BLaER1 treated with 17β-estradiol and CSF1 and Interleukin-3, amounts not matched to agents 10 nM and 100 nM (cell line): ENCODE data around the gene FAM149B1.
A peak's percentile ranks its signal among the peaks of the same experiment; 100 is the strongest.

Experiments
- H3K27ac ChIP-seq, 11 experiments: shearing (Covaris generic); formaldehyde crosslinking; 2 replicates each; pipeline ENCODE4 v1.8.1; 2022
- H3K27me3 ChIP-seq, 11 experiments: shearing (Covaris generic); formaldehyde crosslinking; 2 replicates each; pipeline ENCODE4 v1.8.1; 2022
- H3K36me3 ChIP-seq, 11 experiments: shearing (Covaris generic); formaldehyde crosslinking; 2 replicates each; pipeline ENCODE4 v1.8.1; 2022
- H3K4me1 ChIP-seq, 10 experiments: shearing (Covaris generic); formaldehyde crosslinking; 2 replicates each; pipeline ENCODE4 v1.8.1; 2022
- H3K4me2 ChIP-seq, 11 experiments: shearing (Covaris generic); formaldehyde crosslinking; 2 replicates each; pipeline ENCODE4 v1.8.1; 2022
- H3K4me3 ChIP-seq, 10 experiments: shearing (Covaris generic); formaldehyde crosslinking; 2 replicates each; pipeline ENCODE4 v1.8.1; 2022
- H3K9ac ChIP-seq, 11 experiments: shearing (Covaris generic); formaldehyde crosslinking; 2 replicates each; pipeline ENCODE4 v1.8.1; 2022
- H3K9me3 ChIP-seq, 11 experiments: shearing (Covaris generic); formaldehyde crosslinking; replicated peaks in 1 of 11; 2 replicates each; pipeline ENCODE4 v1.8.1; 2022
- H4K20me1 ChIP-seq, 11 experiments: shearing (Covaris generic); formaldehyde crosslinking; 2 replicates each; pipeline ENCODE4 v1.8.1; 2022
- Cebpa-rat ChIP-seq, 11 experiments: shearing (Covaris generic); IDR thresholded peaks; 2 replicates each; pipeline ENCODE4 v1.8.1; 2022

The FAM149B1 gene

DNA sequence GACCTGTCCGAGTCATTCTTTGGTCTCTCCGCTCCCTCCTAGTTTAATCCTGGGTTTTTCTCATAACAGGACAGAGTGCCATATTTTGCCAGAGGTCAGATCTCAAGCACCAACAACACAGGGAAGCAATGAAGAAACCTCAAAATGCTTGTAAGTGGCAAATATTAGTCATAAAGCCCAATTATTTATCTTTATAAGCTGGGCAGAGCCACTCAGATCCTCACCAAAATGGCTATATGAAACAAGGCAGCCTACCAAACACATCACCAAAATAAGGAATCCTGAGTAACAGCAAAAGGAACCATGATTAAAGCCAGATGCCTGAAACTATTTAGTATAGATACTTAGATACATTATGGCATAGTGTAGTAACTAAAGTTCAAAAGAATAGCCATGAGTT lies 4.8 kb upstream of the FAM149B1 start:
- H4K20me1 ChIP-seq = peaks cover 31 to 70% (median 53%) of the 10 kb centered on the region in 11 experiments; a peak in 20 of 22 replicates
- peaks cover 50 to 84% (median 61%) of the 10 kb centered on the region in 11 experiments for H3K36me3 ChIP-seq
- H3K27ac ChIP-seq = no peak overlapping the region
- H3K4me3 ChIP-seq = no peak overlapping the region
- H3K27me3 ChIP-seq = no peaks in the 10 kb centered on the region
- peaks cover 0 to 7% (median 4%) of the 10 kb centered on the region in 11 experiments; a peak in 7 of 22 replicates for H3K9me3 ChIP-seq
- 0 out of 22 replicates have a peak overlapping the region, but pooled peaks of 1 of the 11 experiments have one; percentile 5 for H3K9ac ChIP-seq
- TF ChIP-seq Cebpa-rat (IDR thresholded peaks at IDR 0.05) = no peak
- H3K4me2 ChIP-seq = peak overlapping the region in 6 of 11 experiments; percentile 3 to 43 (median 14); a peak in 4 of 22 replicates
- peaks cover 4 to 50% (median 21%) of the 10 kb centered on the region in 10 experiments; a peak in 18 of 20 replicates for H3K4me1 ChIP-seq

- Histone ChIP-seq H3K9me3 (peaks cover 0 to 7% (median 4%) of the 10 kb centered on the region in 11 experiments; a peak in 7 of 22 replicates), H3K4me2 (peak overlapping the region; percentile 63 to 89 (median 85)), H3K36me3 (peaks cover 22 to 51% (median 39%) of the 10 kb centered on the region in 11 experiments), H3K27me3 (no peaks in the 10 kb centered on the region), H3K27ac (peak overlapping the region in 6 of 11 experiments; percentile 88 to 95 (median 92); a peak in 9 of 22 replicates), H3K4me3 (peak overlapping the region; percentile 77 to 91 (median 82)), H3K4me1 (peaks cover 15 to 54% (median 31%) of the 10 kb centered on the region in 10 experiments), H3K9ac (peak overlapping the region in 10 of 11 experiments; percentile 83 to 95 (median 91); a peak in 19 of 22 replicates), H4K20me1 (peaks cover 12 to 36% (median 26%) of the 10 kb centered on the region in 11 experiments; a peak in 20 of 22 replicates)
- TF ChIP-seq Cebpa-rat (IDR thresholded peaks at IDR 0.05) = no peak
Measured at GRCh38 chr10:73166972-73167371, 947 bp upstream of the FAM149B1 start.

DNA sequence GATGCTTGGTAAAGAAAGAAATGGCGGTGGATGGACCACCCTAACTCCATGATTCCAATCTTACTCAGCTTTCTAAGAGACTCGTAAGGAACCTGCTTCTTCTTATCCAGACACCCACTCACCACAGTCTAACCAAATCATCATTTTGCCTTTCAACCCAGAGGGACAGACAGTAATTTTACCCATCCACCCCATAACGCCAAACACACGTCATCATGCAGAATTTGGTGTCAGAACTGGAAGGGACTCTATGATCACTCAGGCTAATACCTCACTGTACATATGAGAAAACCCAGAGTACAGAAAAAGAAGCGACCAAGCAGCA lies 499 bp upstream of the FAM149B1 start:
- Histone ChIP-seq H3K4me3 (peak overlapping the region; percentile 77 to 91 (median 82)), H3K36me3 (peaks cover 17 to 46% (median 35%) of the 10 kb centered on the region in 11 experiments)

GRCh38 chr10:73168465-73168803 lies 515 bp downstream of the FAM149B1 start:
- peaks cover 11 to 39% (median 26%) of the 10 kb centered on the region in 10 experiments for H3K4me1 ChIP-seq
- H3K9ac ChIP-seq = peak overlapping the region; percentile 83 to 95 (median 91)
- peak overlapping the region; percentile 83 to 95 (median 88) for H3K27ac ChIP-seq
- no peak for TF ChIP-seq Cebpa-rat (IDR thresholded peaks at IDR 0.05)
- H3K4me3 ChIP-seq = peak overlapping the region; percentile 77 to 91 (median 82)
- H3K27me3 ChIP-seq = no peaks in the 10 kb centered on the region
- peak overlapping the region; percentile 72 to 97 (median 89) for H3K4me2 ChIP-seq
- H4K20me1 ChIP-seq = peaks cover 0 to 21% (median 12%) of the 10 kb centered on the region in 11 experiments; a peak in 16 of 22 replicates
- H3K9me3 ChIP-seq = peaks cover 0 to 7% (median 4%) of the 10 kb centered on the region in 11 experiments; a peak in 7 of 22 replicates
- H3K36me3 ChIP-seq = peaks cover 7 to 36% (median 24%) of the 10 kb centered on the region in 11 experiments

More for the DNA sequence above, 499 bp upstream of the FAM149B1 start:
- Histone ChIP-seq H3K27ac (peak overlapping the region; percentile 83 to 95 (median 88)), H3K9ac (peak overlapping the region; percentile 83 to 95 (median 91)), H3K9me3 (peaks cover 0 to 7% (median 4%) of the 10 kb centered on the region in 11 experiments; a peak in 7 of 22 replicates), H4K20me1 (peaks cover 8 to 31% (median 22%) of the 10 kb centered on the region in 11 experiments; a peak in 20 of 22 replicates), H3K4me2 (peak overlapping the region; percentile 63 to 89 (median 85)), H3K4me1 (peaks cover 15 to 49% (median 29%) of the 10 kb centered on the region in 10 experiments), H3K27me3 (no peaks in the 10 kb centered on the region)
- TF ChIP-seq Cebpa-rat (IDR thresholded peaks at IDR 0.05) = no peak

GRCh38 chr10:73169320-73169719 lies 1.4 kb downstream of the FAM149B1 start:
- no peak overlapping the region for H3K27ac ChIP-seq

DNA sequence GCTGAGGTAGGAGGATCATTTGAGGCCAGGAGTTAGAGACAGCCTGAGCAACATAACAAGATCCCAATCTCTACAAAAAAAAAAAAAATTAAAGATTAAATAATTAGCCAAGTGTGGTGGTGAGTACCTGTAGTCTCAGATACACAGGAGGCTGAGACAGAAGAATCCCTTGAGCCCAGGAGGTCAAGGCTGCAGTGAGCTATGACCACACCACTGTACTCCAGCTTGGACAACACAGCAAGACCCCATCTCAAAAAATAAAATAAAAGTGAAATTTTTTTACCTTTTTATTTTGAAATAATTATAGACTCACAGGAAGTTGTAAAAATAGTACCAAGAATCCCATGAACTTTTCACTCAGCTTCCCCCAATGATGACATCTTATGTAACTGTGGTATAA lies 4.9 kb downstream of the FAM149B1 start:
- H3K9me3 ChIP-seq = no peaks in the 10 kb centered on the region
- H3K4me1 ChIP-seq = peaks cover 8 to 12% (median 10%) of the 10 kb centered on the region in 10 experiments
- no peak for TF ChIP-seq Cebpa-rat (IDR thresholded peaks at IDR 0.05)
- H3K4me3 ChIP-seq = no peak overlapping the region
- no peak overlapping the region for H3K4me2 ChIP-seq
- peaks cover 19 to 52% (median 32%) of the 10 kb centered on the region in 11 experiments for H3K36me3 ChIP-seq
- no peaks in the 10 kb centered on the region for H3K27me3 ChIP-seq
- no peaks in the 10 kb centered on the region for H4K20me1 ChIP-seq
- H3K9ac ChIP-seq = no peak overlapping the region
- no peak overlapping the region for H3K27ac ChIP-seq

More at GRCh38 chr10:73169320-73169719, 1.4 kb downstream of the FAM149B1 start:
- peaks cover 0 to 12% (median 3%) of the 10 kb centered on the region in 11 experiments; a peak in 13 of 22 replicates for H4K20me1 ChIP-seq
- H3K27me3 ChIP-seq = no peaks in the 10 kb centered on the region
- peak overlapping the region; percentile 72 to 97 (median 89); a peak in 19 of 22 replicates for H3K4me2 ChIP-seq
- H3K4me3 ChIP-seq = peak overlapping the region in 5 of 10 experiments; percentile 77 to 86 (median 83); a peak in 5 of 20 replicates
- H3K9ac ChIP-seq = peak overlapping the region in 3 of 11 experiments; percentile 89 to 91 (median 91); a peak in 3 of 22 replicates
- peaks cover 0 to 7% (median 4%) of the 10 kb centered on the region in 11 experiments; a peak in 7 of 22 replicates for H3K9me3 ChIP-seq
- peaks cover 0 to 29% (median 19%) of the 10 kb centered on the region in 11 experiments; a peak in 16 of 22 replicates for H3K36me3 ChIP-seq
- TF ChIP-seq Cebpa-rat (IDR thresholded peaks at IDR 0.05) = no peak
- H3K4me1 ChIP-seq = peaks cover 11 to 32% (median 26%) of the 10 kb centered on the region in 10 experiments

GRCh38 chr10:73174148-73174925 lies 6.4 kb downstream of the FAM149B1 start:
- no peaks in the 10 kb centered on the region for H4K20me1 ChIP-seq

GRCh38 chr10:73182568-73182967 lies 14.6 kb downstream of the FAM149B1 start:
- H3K27ac ChIP-seq = no peak overlapping the region
- no peak for TF ChIP-seq Cebpa-rat (IDR thresholded peaks at IDR 0.05)
- peaks cover 43 to 88% (median 53%) of the 10 kb centered on the region in 11 experiments for H3K36me3 ChIP-seq
- H3K9me3 ChIP-seq = peaks cover 0 to 15% (median 12%) of the 10 kb centered on the region in 11 experiments; a peak in 11 of 22 replicates
- H3K4me1 ChIP-seq = no peaks in the 10 kb centered on the region
- no peak overlapping the region for H3K9ac ChIP-seq
- H4K20me1 ChIP-seq = no peaks in the 10 kb centered on the region
- H3K4me2 ChIP-seq = no peak overlapping the region
- no peaks in the 10 kb centered on the region for H3K27me3 ChIP-seq
- no peak overlapping the region for H3K4me3 ChIP-seq

More at GRCh38 chr10:73174148-73174925, 6.4 kb downstream of the FAM149B1 start:
- H3K9ac ChIP-seq = no peak overlapping the region
- H3K36me3 ChIP-seq = peaks cover 28 to 65% (median 41%) of the 10 kb centered on the region in 11 experiments
- H3K4me3 ChIP-seq = no peak overlapping the region
- peaks cover 0 to 4% (median 2%) of the 10 kb centered on the region in 10 experiments; a peak in 10 of 20 replicates for H3K4me1 ChIP-seq
- no peak overlapping the region for H3K27ac ChIP-seq
- no peaks in the 10 kb centered on the region for H3K9me3 ChIP-seq
- no peaks in the 10 kb centered on the region for H3K27me3 ChIP-seq
- TF ChIP-seq Cebpa-rat (IDR thresholded peaks at IDR 0.05) = no peak
- no peak overlapping the region for H3K4me2 ChIP-seq
